Fibroblast of peridontal ligament (primary cell): ENCODE results near the gene PRODH2.
A peak's percentile ranks its signal among the peaks of the same experiment; 100 is the strongest.
"Not testable (repeated sequence)": the region's sequence is repeated elsewhere in the genome, so short reads cannot be mapped to it uniquely, and the experiment has no call there.

Experiments used
- DNase-seq: peaks from one replicate; pipeline ENCODE4 v3.0.0-alpha.2; 2010; ENCODE audit errors: extremely low read depth

The PRODH2 gene

DNA sequence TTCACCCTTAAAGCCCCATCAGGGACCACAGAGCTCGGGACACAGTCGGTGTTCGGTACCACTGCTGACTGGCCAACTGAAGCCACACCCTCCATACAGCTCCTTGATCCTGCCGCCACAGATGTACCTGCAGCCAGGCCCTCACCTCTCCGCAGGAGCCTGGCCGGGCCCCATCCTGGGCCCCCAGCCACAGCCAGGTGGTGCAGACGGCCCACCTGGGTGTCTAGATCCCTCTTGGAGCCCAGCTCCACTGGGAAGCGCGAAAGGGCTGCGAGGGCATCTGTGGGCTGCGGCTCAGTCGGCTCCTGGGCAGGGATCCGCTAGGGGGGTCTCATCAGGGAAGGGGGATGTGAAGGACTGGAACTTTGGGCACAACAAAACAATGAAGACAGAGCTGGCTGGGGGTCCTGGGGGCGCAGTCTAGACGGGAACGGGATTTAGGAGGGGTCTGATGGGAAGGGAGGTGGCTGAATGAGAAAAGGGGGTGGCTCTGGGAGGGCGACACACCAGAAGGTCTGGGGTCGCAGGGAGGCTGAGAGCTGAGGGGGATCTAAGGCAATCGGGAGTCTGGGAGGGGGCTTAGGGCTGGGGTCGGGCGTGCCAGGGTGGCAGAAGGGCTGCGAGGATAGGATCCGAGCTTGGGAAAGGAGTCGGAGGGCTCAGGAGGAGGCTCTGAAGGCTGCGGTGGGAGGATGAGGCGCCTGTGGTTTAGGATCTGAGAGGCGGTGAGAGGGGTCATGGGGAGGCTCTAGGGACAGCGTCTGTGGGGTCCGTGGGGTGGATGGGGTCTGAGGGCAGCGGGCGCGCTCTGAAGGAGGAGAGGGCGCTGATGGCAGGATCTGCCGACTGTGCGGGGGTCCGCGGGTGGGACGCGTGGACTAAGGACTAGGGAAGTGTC, 15.8 kb downstream of the PRODH2 start:
- no peak for DNase-seq

DNA sequence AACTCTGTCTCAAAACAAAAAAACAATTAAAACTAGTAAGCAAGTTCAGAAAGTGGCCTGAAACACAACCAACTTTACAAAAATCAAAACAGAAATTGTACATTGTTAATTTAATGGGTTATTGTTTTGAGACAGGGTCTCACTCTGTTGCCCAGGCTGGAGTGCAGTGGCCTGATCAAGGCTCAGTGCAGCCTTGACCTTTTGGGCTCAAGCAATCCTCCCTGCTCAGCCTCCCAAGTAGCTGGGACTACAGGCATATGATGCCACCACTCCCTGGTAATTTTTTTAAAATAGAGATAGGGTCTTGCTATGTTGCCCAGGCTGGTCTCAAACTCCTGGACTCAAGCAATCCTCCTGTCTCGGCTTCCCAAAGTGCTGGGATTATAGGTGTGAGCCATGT, 17.1 kb downstream of the PRODH2 start:
- DNase-seq, result not testable (repeated sequence)

DNA sequence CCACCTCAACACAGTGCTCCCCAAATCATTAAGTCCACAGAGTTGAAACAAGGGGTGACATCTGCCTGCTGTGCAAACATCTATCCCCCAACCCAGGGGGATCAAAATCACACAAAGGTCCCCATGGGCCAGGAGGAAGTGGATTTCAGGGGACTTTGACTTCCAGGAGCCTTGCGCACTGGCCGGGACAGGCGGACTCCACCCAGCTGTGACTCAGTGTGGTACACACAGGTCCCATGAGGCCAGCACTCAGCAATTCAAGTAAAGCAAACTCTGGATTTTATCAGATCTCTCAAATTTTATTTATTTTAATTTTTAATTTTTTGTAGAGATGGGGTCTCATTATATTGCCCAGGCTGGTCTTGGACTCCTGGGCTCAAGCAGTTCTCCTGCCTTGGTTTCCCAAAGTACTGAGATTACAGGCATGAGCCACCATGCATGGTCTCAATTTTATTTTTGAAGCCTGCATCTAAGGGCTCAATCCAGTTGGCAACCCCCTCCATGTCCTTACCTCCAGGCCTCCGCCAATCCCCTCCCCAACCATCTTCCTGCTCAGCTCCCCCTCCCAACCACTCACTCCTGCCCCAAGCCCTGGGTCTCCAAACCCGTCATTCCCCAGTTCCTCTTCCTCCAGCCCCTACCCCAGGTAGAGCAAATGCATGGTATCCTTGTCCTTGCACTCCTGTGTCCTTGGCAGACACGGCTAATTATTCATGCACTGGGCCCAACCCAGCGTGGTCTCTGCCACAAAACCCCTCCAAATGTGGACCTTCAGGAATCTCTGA, 19.1 kb downstream of the PRODH2 start:
- peak; percentile 41 for DNase-seq

DNA sequence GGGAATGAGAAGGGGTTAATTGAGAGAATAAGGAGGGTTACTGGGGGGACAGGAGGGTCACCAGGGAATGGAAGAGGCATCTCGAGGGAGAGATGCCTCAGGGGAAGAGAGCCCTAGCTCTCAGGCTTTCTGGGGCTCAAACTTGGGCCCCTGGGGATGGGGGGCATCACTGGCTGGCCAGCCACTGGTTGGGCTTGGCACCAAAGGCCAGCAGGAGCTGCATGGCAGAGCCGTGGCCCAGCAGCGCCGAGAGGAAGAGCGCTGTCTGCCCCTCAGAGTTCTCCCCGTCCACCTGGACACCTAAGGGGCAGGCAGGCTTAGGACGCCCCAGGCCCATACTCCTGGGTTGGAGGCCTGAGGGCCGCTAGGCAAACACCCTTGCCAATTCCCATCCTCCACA, 19.8 kb downstream of the PRODH2 start:
- no peak for DNase-seq

DNA sequence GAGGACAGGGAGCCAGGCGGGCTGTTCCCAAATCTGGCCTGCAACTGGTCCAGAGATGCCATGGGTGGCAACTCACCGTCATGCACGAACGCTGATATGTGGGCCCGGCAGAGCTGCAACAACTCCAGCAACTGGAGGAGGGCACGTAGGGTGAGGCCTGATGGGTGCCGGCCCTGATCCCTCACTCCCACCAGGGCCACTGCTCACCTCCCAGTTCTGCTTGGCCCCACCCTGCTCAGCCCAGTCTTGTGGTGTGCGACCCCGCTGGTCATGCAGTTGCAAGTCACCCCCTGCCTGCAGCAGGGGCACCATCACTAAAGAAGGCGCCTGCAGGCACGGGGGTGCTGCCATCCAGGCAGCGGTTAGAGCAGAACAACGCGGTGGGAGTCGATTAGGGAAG, 20.3 kb downstream of the PRODH2 start:
- DNase-seq, result no peak

DNA sequence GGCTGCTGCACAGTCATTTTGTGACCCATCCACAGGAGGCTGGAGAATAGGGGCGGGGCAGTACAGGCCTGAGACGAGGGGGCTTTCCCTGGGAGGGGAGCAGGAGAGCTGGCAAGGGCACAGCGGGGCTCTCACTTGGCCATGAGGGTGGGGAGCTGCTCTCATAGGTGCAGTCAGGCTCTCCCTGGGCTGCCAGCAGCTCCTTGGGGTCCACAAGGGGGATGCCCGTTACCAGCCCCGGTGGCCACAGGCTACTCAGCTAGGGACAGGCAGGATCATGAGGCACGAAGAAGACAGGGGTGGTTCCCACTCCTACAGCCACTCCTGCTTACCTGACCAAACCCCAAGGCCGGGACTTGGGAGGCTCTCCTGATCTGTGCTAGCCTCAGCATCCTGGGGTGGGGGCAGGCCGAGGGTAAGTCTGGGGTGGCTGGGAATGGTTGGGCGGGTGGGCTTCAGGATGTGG, 20.8 kb downstream of the PRODH2 start:
- DNase-seq, result no peak

DNA sequence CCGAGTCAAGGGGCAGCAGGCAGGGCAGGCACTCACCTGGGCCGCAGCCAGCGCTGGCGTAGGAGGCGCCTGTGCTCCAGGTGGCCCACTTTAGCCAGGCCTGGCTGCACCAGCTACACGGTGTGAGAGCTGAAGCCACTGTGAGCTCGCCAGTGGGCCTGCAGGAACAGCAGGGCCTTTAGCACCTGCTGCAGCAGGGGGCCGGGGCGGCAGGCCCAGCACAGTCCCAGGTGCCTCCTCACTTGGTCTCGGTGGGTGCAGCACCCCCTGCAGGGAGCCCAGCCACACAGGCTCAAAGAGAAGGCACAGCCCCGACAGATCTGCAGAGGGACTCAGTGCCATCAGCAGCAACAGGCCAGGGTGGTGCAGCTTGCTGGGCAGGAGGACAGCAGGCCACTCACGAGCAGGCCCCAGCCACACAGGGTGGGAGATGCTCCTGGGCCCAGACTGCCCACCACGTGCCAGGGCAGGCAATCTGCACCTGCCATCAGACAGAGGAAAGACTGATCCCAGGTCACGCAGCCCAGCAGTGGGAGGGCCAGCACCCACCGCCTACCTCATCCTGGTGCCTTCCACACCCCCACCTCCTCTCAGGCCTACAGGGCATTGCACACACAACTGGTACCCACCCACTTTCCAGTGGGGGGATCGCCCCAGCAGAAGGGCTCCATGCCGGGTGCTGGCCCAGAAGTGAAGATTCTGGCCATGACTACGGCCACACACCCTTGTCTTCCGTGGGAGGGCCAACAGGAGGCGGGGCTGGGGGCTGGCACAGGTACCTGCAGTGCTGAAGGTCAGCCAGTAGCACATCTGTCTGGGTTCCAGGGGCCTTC, 21.4 kb downstream of the PRODH2 start:
- no peak for DNase-seq

DNA sequence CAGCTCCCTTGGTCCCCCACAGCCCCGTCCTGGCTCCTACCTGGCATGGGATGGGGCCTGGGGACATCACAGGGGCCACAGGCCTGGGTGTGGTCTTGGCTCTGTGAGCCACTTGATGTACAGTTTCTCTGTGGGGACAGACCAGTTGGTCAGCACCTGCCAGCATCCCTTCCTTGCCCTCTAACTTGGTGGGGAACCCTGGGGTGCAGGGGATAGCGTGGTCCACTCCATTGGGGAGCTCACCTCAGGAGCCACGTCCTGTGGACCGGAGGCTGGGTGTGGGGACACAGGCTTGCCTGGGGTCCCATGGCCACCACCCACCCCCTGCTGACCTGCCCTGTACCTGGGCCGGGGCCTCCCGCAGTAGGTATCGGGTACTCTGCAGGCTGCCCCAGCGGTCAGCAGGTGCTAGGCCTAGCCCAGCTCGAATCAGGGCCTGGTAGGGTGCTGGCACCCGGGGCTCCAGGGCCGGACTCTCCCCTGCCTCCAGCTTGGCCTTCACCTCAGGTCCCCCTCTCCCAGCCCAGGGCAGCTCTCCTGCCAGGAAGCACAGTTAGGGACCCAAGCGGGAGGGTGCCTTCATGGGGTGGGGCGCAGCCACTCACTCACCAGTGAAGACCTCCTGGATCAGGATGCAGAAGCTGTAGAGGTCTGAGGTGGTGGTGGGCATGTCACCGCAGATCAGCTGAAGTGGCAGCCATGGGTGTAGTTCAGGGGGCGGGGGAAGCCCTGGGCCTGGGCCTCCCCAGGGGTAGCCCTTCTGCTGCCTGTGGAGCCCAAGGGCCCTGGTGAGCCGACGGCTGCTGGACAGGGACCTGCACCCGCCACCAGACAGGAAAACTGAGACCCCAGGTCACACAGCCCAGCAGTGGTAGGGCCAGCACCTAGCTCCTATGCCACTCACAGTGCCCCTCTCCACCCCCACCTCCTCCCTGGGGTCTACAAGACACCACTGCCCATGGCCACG, 22.4 kb downstream of the PRODH2 start:
- no peak for DNase-seq

DNA sequence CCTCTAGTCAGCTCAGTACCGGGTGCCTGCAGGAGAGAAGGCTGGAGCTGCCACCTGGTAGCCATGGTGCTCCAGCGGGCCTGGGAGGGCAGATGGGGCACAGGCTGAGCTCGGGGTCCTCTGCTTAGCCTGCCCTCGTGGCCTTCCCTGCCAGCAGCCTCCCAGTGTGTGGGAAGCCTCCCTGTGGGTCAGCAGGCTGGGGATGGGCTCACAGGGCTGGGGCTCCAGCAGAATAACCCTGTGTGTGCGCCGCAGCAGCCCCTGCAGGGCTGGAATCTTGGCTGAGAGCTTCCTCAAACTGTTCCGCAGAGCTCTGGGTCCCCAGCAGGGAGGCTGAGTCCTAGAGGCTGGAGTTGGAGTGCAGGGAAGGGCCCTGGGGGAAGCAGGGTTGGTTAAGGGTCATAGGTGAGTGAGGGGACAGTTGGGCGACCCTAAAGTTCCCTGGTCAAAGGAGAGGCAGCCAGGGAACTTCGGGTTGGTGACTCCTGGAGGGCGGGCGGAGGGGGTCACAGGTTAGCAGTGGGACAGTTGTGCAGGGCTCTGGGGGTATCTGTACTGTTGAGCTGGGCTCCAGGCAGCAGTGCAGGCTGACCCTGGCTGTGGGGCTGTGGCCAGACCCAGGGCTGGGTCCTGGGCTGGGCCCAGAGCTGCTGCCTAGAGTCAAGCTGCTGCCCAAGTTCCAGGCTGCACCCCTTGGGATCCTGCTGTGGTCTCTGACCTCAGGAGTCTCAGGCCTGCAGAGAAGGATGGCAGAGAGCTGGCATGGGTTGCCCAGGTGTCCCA, 23.3 kb downstream of the PRODH2 start:
- DNase-seq, result no peak

DNA sequence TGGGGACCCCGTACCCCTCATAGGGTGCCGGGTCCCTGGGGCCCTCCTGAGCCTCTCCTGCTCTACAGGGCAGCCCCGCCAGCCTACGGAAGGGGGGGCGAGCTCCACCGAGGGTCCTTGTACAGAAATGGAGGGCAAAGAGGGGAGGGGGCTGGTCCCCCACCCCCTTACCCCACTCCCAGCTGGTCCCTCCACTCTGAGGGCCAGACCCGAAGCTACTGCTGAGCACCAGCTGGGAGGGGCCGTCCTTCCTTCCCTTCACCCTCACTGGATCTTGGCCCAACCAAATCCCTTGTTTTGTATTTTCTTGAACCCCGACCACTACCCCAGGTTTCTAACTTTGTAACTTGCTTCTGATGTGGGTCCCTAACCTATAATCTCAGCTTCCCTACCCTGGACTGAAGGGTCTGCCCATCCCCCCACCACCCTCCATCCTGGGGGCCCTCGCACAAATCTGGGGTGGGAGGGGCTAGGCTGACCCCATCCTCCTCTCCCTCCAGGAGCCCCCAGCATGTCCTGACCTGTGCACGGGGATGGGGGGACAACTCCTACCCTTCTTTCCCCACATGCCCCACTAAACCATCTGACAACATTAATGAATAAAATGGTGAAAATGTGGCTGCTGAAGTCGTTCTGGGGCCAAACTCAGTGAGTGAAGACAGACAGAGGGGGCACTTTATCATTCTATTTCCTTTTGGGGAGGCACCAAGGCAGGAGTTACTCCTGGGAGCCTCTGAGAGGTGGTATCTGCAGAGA, 24.3 kb downstream of the PRODH2 start:
- DNase-seq, result no peak

DNA sequence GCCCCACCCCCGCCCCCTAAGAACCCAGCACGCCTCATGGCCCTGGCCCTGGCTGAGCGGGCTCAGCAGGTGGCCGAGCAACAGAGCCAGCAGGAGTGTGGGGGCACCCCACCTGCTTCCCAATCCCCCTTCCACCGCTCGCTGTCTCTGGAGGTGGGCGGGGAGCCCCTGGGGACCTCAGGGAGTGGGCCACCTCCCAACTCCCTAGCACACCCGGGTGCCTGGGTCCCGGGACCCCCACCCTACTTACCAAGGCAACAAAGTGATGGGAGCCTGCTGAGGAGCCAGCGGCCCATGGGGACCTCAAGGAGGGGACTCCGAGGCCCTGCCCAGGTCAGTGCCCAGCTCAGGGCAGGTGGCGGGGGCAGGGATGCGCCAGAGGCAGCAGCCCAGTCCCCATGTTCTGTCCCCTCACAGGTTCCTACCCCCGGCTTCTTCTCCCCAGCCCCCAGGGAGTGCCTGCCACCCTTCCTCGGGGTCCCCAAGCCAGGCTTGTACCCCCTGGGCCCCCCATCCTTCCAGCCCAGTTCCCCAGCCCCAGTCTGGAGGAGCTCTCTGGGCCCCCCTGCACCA, 25.3 kb downstream of the PRODH2 start:
- DNase-seq, result no peak

DNA sequence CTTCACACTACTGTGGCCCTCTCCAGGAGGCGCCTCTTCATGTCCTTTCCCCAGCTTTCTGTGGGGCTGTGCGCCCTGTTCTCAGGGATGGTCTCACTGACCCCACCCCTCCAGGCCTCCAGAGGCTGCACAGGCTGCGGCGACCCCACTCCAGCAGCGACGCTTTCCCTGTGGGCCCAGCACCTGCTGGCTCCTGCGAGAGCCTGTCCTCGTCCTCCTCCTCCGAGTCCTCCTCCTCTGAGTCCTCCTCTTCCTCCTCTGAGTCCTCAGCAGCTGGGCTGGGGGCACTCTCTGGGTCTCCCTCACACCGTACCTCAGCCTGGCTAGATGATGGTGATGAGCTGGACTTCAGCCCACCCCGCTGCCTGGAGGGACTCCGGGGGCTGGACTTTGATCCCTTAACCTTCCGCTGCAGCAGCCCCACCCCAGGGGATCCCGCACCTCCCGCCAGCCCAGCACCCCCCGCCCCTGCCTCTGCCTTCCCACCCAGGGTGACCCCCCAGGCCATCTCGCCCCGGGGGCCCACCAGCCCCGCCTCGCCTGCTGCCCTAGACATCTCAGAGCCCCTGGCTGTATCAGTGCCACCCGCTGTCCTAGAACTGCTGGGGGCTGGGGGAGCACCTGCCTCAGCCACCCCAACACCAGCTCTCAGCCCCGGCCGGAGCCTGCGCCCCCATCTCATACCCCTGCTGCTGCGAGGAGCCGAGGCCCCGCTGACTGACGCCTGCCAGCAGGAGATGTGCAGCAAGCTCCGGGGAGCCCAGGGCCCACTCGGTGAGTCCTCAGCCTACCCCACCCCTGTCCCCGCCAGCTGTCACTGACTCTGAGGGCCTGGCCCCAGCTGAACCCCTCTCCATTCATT, 26.1 kb downstream of the PRODH2 start:
- no peak for DNase-seq

DNA sequence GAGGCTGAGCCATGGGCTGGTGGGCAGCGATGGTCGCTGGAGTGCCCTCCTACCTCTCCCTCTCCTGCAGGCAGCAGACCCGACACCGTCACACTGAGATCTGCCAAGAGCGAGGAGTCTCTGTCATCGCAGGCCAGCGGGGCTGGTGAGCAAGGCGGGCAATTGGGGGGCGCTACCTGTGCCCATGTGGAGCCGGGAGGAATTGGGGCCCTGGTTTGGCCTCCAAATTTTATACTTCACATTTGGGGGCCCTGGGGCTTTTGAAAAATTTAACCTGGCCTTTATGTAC, 27.4 kb downstream of the PRODH2 start:
- no peak for DNase-seq

DNA sequence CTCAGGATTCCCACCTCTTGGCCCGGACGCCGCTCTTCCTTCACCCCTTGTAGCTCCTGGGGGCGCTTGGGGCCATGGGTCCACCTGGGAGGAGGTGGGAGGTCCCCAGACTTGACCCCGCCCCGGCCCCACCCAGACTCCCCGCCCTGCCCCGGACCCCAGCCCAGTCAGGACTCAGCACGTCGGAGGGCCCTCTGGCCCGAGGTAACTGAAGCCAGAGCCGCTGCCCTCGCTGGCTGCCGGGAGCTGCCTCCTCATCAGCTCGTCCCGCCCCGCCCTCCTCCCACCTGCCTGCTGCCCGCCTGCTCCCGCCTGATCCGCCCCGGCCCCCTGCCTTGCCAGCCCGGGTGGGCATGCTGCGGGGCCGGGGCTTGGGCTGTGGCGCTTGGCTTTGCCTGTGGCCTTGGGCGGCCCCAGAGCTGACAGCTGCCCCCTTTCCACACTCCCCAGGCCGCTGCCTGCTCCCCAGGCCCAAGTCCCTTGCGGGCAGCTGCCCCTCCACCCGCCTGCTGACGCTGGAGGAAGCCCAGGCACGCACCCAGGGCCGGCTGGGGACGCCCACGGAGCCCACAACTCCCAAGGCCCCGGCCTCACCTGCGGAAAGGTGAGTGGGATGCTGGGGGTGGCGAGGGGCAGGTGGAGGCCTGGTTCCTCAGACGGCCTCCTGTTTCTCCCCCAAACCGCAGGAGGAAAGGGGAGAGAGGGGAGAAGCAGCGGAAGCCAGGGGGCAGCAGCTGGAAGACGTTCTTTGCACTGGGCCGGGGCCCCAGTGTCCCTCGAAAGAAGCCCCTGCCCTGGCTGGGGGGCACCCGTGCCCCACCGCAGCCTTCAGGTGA, 27.9 kb downstream of the PRODH2 start:
- DNase-seq, result no peak

DNA sequence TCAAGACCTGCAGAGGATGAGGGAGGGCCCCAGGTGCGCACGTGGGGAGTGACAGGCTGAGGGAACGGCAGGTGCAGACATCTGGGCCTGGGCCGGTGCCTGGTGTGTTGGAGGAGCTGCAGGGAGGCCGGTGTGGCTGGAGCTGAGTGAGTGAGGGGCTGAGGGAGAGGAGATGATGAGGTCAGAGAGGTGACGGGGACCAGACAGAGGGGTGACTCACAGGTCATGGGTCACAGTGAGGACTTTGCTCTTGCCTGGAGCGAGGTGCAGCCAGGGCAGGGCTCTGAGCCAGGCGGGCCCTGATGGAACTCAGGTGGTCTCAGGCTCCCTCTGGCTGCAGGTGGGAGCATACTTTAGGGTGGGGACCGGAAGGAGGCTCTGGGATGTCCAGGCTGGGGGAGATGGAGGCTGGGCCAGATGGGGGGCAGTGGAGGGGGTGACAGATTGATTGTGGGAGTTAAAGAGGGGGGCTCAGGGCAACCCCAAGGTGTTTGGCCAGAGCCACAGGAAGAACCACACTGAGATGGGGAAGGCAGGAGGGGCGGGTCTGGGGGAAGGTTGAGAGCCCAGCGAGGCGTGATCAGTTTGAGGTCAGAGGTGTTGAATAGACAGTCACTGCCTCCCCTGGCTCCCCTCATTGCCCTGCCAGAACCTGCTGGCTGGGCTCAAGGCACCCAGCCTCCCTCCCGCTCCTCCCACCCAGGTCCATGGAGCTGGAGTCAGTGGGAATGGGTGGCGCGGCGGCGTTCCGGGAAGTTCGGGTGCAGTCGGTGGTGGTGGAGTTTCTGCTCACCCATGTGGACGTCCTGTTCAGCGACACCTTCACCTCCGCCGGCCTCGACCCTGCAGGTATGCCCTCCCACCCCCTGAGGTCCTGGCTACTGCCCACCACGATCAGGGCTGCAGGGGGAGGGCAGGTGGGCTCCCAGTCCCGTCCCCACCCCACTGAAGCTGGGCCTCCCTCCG, 28.9 kb downstream of the PRODH2 start:
- no peak for DNase-seq

DNA sequence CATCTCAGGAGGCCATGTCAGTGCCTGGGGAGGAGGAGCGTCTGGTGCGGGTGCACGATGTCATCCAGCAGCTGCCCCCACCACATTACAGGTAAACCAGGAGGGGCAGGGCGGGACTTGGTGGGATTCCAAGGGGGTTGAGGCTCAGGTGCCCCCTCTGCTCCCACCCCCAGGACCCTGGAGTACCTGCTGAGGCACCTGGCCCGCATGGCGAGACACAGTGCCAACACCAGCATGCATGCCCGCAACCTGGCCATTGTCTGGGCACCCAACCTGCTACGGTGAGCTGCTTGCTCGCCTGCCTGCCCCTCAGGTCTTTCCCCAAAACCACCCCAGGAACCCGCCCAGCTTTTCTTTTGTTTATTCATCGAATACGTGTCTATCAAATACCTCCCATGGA, 30.1 kb downstream of the PRODH2 start:
- no peak for DNase-seq
